WTC11 (cell line): ENCODE results near the gene PEX7. TPM values are rescaled to one million over a fixed set of nuclear protein-coding genes. Genes with fewer than 3 reads are reported as not detected.

Source experiments
- ATAC-seq: fragments of 200-7000 bp; cut with Tn5 transposase; 2 replicates; pipeline ENCODE4 v1.10.0; 2021; ENCODE audit warnings: mild to moderate bottlenecking, moderate library complexity
- CTCF ChIA-PET: fragments of 300-600 bp; sonication (Branson Sonifier 250); formaldehyde crosslinking; loops from one replicate; lab custom pipeline; 2021; ENCODE audit warnings: antibody characterized with exemption; lab: Charles Lee
- POLR2A ChIA-PET: fragments of 350-600 bp; sonication (Branson Sonifier 250); formaldehyde crosslinking; loops from one replicate; lab custom pipeline; 2021; ENCODE audit warnings: antibody characterized with exemption; lab: Charles Lee
- DNase-seq: peaks from one replicate; pipeline ENCODE4 v3.0.0; 2021; ENCODE audit warnings: low spot score
- H3K27ac Mint-ChIP-seq: 2 replicates; pipeline ENCODE4 v1.8.0; 2021; ENCODE audit warnings: mixed read lengths
- H3K27me3 Mint-ChIP-seq: 2 replicates; pipeline ENCODE4 v1.8.0; 2021; ENCODE audit warnings: low read depth, mild to moderate bottlenecking, moderate library complexity, mixed read lengths
- H3K36me3 Mint-ChIP-seq: 2 replicates; pipeline ENCODE4 v1.8.0; 2021; ENCODE audit warnings: mixed read lengths
- H3K4me1 Mint-ChIP-seq: 2 replicates; pipeline ENCODE4 v1.8.0; 2022; ENCODE audit warnings: mixed read lengths
- H3K4me3 Mint-ChIP-seq: 2 replicates; pipeline ENCODE4 v1.8.0; 2021; ENCODE audit warnings: mild to moderate bottlenecking, moderate library complexity, mixed read lengths
- H3K9me3 Mint-ChIP-seq: 2 replicates; pipeline ENCODE4 v1.8.0; 2021; ENCODE audit warnings: mixed read lengths
- CREB1 ChIP-seq: sonication (generic); formaldehyde crosslinking; IDR thresholded peaks from 2 replicates; pipeline ENCODE4 v1.8.0; 2023; ENCODE audit warnings: mild to moderate bottlenecking, missing genetic modification reagents
- FOXP1 ChIP-seq: sonication (generic); formaldehyde crosslinking; IDR thresholded peaks from 2 replicates; pipeline ENCODE4 v1.8.0; 2022; ENCODE audit warnings: missing genetic modification reagents, mild to moderate bottlenecking, moderate library complexity, borderline replicate concordance
- HMGA2 ChIP-seq: fragments of 250-450 bp; sonication (Bioruptor Pico); IDR thresholded peaks from 2 replicates; pipeline ENCODE4 v1.4.0; 2021; ENCODE audit warnings: mild to moderate bottlenecking, moderate library complexity
- IRF2 ChIP-seq: sonication (generic); formaldehyde crosslinking; IDR thresholded peaks from 2 replicates; pipeline ENCODE4 v1.8.0; 2022; ENCODE audit warnings: low read depth, missing genetic modification reagents, borderline replicate concordance
- JAZF1 ChIP-seq: fragments of 250-450 bp; sonication (Bioruptor Pico); IDR thresholded peaks from 2 replicates; pipeline ENCODE4 v1.9.0; 2021; ENCODE audit warnings: moderate library complexity, mild to moderate bottlenecking, inconsistent platforms
- NR2C2 ChIP-seq: sonication (generic); formaldehyde crosslinking; IDR thresholded peaks from 2 replicates; pipeline ENCODE4 v1.8.0; 2022; ENCODE audit warnings: mild to moderate bottlenecking, missing genetic modification reagents
- PRRX2 ChIP-seq: fragments of 250-450 bp; sonication (Bioruptor Pico); IDR thresholded peaks from 2 replicates; pipeline ENCODE4 v1.8.0; 2021; ENCODE audit warnings: mild to moderate bottlenecking
- ZBTB21 ChIP-seq: sonication (generic); formaldehyde crosslinking; IDR thresholded peaks from 2 replicates; pipeline ENCODE4 v1.8.1; 2023; ENCODE audit warnings: mild to moderate bottlenecking, missing genetic modification reagents, borderline replicate concordance
- ZNF263 ChIP-seq: sonication (generic); formaldehyde crosslinking; IDR thresholded peaks from 2 replicates; pipeline ENCODE4 v1.8.1; 2022; ENCODE audit warnings: low read depth, mild to moderate bottlenecking, moderate library complexity, missing genetic modification reagents
- ZNF396 ChIP-seq: fragments of 250-450 bp; sonication (Bioruptor Pico); IDR thresholded peaks from 2 replicates; pipeline ENCODE4 v1.8.0; 2021; ENCODE audit warnings: mild to moderate bottlenecking, moderate library complexity, borderline replicate concordance
- total RNA-seq: library from RNA; stranded (reverse); gene quantifications from 3 replicates; pipeline ENCODE4 v1.2.3, GENCODE V29; 2021
- TF ChIP-seq, protein P1 (sequence below): sonication (generic); formaldehyde crosslinking; IDR thresholded peaks from 2 replicates; pipeline ENCODE4 v1.8.0; 2023; ENCODE audit warnings: missing genetic modification reagents, mild to moderate bottlenecking, borderline replicate concordance
- TF ChIP-seq, protein P2 (sequence below): sonication (generic); formaldehyde crosslinking; IDR thresholded peaks from 2 replicates; pipeline ENCODE4 v1.8.1; 2022; ENCODE audit warnings: mild to moderate bottlenecking, moderate library complexity, missing genetic modification reagents
- TF ChIP-seq, protein P3 (sequence below): fragments of 250-450 bp; sonication (Bioruptor Pico); conservative IDR thresholded peaks from 2 replicates; pipeline ENCODE4 v1.9.0; 2021; ENCODE audit warnings: mild to moderate bottlenecking
- TF ChIP-seq, protein P4 (sequence below): sonication (generic); formaldehyde crosslinking; IDR thresholded peaks from 2 replicates; pipeline ENCODE4 v1.8.1; 2023; ENCODE audit warnings: mild to moderate bottlenecking, missing genetic modification reagents, moderate library complexity
- TF ChIP-seq, protein P5 (sequence below): sonication (generic); formaldehyde crosslinking; IDR thresholded peaks from 2 replicates; pipeline ENCODE4 v1.8.1; 2022; ENCODE audit warnings: missing genetic modification reagents, borderline replicate concordance
- TF ChIP-seq, protein P6 (sequence below): fragments of 250-450 bp; sonication (Bioruptor Pico); IDR thresholded peaks from 2 replicates; pipeline ENCODE4 v1.8.0; 2021; ENCODE audit warnings: mild to moderate bottlenecking
- TF ChIP-seq, protein P7 (sequence below): sonication (generic); formaldehyde crosslinking; IDR thresholded peaks from 2 replicates; pipeline ENCODE4 v1.8.1; 2023; ENCODE audit warnings: mild to moderate bottlenecking, missing genetic modification reagents

Gene PEX7
- total RNA-seq, 1 experiment from 2014 or later, result 9.8 TPM

DNA sequence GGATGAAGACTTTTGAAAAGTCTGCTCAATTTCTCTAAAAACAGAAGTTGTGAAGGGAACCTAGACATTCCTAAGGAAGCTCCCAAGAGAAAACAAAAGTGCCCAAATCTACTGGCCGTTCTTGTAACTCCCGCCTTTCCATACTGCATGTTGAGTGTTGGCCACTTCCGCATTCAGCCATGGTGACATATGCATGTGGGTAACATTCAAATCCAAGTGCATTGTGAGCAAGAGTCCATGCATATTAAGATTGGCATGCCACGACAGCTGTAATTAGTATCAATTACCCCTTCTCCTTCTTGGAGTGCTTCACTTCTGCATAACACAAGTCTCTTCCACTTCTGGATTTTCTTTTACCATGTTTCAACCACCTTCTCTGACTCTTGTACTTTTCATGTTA, 108.1 kb downstream of the PEX7 start (continued):
- TF ChIP-seq, protein P1, sequence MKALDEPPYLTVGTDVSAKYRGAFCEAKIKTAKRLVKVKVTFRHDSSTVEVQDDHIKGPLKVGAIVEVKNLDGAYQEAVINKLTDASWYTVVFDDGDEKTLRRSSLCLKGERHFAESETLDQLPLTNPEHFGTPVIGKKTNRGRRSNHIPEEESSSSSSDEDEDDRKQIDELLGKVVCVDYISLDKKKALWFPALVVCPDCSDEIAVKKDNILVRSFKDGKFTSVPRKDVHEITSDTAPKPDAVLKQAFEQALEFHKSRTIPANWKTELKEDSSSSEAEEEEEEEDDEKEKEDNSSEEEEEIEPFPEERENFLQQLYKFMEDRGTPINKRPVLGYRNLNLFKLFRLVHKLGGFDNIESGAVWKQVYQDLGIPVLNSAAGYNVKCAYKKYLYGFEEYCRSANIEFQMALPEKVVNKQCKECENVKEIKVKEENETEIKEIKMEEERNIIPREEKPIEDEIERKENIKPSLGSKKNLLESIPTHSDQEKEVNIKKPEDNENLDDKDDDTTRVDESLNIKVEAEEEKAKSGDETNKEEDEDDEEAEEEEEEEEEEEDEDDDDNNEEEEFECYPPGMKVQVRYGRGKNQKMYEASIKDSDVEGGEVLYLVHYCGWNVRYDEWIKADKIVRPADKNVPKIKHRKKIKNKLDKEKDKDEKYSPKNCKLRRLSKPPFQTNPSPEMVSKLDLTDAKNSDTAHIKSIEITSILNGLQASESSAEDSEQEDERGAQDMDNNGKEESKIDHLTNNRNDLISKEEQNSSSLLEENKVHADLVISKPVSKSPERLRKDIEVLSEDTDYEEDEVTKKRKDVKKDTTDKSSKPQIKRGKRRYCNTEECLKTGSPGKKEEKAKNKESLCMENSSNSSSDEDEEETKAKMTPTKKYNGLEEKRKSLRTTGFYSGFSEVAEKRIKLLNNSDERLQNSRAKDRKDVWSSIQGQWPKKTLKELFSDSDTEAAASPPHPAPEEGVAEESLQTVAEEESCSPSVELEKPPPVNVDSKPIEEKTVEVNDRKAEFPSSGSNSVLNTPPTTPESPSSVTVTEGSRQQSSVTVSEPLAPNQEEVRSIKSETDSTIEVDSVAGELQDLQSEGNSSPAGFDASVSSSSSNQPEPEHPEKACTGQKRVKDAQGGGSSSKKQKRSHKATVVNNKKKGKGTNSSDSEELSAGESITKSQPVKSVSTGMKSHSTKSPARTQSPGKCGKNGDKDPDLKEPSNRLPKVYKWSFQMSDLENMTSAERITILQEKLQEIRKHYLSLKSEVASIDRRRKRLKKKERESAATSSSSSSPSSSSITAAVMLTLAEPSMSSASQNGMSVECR (CRISPR knock-in tag), result no peak
- TF ChIP-seq IRF2 (CRISPR knock-in tag), result no peak

DNA sequence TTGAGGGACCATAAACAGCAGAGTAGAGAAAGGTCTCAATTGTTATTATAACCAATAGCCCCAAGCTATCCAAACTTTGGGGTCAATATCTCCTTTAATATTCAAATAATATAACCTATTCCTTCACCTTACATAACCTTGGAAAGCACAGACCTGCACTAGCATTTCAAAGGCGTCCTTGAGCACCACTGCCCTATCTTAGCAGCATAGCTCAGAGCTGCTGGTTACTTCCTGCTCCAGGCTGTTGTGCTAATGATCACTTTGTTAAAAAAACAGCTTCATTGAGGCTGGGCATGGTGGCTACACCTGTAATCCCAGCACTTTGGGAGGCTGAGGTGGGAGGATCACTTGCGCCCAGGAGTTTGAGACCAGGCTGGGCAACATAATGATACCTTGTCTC, 110.2 kb downstream of the PEX7 start:
- H3K27ac Mint-ChIP-seq, result no peak overlapping the region
- CTCF ChIA-PET, result interaction anchor here (0.9 to 1.4 kb wide), 3 partner anchors 11 to 288 kb away, joined by 3 to 6 read pairs (median 4); no protein-coding TSS in a partner anchor
- POLR2A ChIA-PET, result no interaction called here
- DNase-seq, result no peak
- 0 out of 2 replicates have a peak, but pooled peaks cover 4% of the 10 kb centered on the region for H3K9me3 Mint-ChIP-seq
- H3K4me3 Mint-ChIP-seq, result no peak overlapping the region
- peaks cover 9% of the 10 kb centered on the region for H3K27me3 Mint-ChIP-seq
- ATAC-seq, result peak; percentile 78
- peaks cover 33% of the 10 kb centered on the region for H3K4me1 Mint-ChIP-seq
- no peaks in the 10 kb centered on the region for H3K36me3 Mint-ChIP-seq
- TF ChIP-seq, protein P1 (CRISPR knock-in tag), result no peak
- no peak for TF ChIP-seq HMGA2
- no peak for TF ChIP-seq ZBTB21
- TF ChIP-seq, protein P2, sequence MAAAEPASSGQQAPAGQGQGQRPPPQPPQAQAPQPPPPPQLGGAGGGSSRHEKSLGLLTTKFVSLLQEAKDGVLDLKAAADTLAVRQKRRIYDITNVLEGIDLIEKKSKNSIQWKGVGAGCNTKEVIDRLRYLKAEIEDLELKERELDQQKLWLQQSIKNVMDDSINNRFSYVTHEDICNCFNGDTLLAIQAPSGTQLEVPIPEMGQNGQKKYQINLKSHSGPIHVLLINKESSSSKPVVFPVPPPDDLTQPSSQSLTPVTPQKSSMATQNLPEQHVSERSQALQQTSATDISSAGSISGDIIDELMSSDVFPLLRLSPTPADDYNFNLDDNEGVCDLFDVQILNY, result no peak
- TF ChIP-seq, protein P3, sequence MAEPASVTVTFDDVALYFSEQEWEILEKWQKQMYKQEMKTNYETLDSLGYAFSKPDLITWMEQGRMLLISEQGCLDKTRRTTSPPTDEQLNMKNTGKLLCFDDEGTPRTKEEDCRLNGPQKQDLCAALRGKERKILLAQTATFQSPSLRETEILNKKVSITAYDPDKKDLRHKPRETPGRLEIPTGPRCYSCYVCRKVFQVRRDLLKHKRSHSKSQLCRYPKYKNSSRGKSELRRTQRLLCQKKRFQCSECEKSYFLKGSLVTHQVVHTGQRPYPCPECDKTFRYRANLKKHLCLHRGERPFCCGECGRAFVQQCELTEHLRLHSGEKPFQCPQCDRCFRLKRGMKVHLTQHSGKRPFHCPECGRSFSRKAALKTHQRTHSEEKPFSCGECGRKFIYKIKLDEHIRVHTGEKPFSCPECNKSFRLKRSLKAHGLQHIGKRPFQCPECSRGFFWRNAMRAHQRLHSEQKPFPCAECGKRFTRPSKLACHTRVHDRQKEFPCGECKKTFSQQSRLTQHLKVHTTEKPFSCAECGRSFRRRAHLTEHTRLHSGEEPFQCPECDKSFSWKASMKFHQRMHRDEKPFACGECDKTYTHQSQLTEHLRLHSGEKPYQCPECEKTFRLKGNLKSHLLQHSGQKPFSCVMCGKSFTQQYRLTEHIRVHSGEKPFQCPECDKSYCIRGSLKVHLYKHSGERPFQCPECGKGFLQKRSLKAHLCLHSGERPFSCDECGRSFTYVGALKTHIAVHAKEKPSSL (CRISPR knock-in tag), result no peak
- TF ChIP-seq, protein P4, sequence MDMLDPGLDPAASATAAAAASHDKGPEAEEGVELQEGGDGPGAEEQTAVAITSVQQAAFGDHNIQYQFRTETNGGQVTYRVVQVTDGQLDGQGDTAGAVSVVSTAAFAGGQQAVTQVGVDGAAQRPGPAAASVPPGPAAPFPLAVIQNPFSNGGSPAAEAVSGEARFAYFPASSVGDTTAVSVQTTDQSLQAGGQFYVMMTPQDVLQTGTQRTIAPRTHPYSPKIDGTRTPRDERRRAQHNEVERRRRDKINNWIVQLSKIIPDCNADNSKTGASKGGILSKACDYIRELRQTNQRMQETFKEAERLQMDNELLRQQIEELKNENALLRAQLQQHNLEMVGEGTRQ (CRISPR knock-in tag), result no peak
- TF ChIP-seq CREB1 (CRISPR knock-in tag), result no peak
- no peak for TF ChIP-seq FOXP1 (CRISPR knock-in tag)
- no peak for TF ChIP-seq NR2C2
- TF ChIP-seq, protein P5, sequence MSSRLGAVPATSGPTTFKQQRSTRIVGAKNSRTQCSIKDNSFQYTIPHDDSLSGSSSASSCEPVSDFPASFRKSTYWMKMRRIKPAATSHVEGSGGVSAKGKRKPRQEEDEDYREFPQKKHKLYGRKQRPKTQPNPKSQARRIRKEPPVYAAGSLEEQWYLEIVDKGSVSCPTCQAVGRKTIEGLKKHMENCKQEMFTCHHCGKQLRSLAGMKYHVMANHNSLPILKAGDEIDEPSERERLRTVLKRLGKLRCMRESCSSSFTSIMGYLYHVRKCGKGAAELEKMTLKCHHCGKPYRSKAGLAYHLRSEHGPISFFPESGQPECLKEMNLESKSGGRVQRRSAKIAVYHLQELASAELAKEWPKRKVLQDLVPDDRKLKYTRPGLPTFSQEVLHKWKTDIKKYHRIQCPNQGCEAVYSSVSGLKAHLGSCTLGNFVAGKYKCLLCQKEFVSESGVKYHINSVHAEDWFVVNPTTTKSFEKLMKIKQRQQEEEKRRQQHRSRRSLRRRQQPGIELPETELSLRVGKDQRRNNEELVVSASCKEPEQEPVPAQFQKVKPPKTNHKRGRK (CRISPR knock-in tag), result no peak
- TF ChIP-seq PRRX2 (CRISPR knock-in tag), result no peak
- no peak for TF ChIP-seq ZNF396 (CRISPR knock-in tag)
- no peak for TF ChIP-seq JAZF1 (CRISPR knock-in tag)
- TF ChIP-seq, protein P6, sequence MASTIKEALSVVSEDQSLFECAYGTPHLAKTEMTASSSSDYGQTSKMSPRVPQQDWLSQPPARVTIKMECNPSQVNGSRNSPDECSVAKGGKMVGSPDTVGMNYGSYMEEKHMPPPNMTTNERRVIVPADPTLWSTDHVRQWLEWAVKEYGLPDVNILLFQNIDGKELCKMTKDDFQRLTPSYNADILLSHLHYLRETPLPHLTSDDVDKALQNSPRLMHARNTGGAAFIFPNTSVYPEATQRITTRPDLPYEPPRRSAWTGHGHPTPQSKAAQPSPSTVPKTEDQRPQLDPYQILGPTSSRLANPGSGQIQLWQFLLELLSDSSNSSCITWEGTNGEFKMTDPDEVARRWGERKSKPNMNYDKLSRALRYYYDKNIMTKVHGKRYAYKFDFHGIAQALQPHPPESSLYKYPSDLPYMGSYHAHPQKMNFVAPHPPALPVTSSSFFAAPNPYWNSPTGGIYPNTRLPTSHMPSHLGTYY, result no peak
- TF ChIP-seq, protein P7, sequence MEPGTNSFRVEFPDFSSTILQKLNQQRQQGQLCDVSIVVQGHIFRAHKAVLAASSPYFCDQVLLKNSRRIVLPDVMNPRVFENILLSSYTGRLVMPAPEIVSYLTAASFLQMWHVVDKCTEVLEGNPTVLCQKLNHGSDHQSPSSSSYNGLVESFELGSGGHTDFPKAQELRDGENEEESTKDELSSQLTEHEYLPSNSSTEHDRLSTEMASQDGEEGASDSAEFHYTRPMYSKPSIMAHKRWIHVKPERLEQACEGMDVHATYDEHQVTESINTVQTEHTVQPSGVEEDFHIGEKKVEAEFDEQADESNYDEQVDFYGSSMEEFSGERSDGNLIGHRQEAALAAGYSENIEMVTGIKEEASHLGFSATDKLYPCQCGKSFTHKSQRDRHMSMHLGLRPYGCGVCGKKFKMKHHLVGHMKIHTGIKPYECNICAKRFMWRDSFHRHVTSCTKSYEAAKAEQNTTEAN (CRISPR knock-in tag), result no peak
- TF ChIP-seq ZNF263, result no peak
